Sigmoid colon (tissue), 7 donors: ENCODE results near the gene BOLA3. TPM values are rescaled to one million over a fixed set of nuclear protein-coding genes. Genes with fewer than 3 reads are reported as not detected.

Source experiments
- DNase-seq: peaks from one replicate; pipeline ENCODE4 v3.0.0-alpha.2; 2019
- H3K27ac ChIP-seq, 4 donors: fragments of 200-600 bp; sonication (generic); one replicate each; pipeline ENCODE4 v1.5.1; 2016 to 2019; ENCODE audit warnings: mild to moderate bottlenecking in 1 of 4
- H3K27me3 ChIP-seq, 3 donors: fragments of 200-600 bp; sonication (generic); one replicate each; pipeline ENCODE4 v1.5.1; 2019; ENCODE audit warnings: mild to moderate bottlenecking in 1 of 3
- H3K36me3 ChIP-seq, 4 donors: fragments of 200-600 bp; sonication (generic); one replicate each; pipeline ENCODE4 v1.5.1; 2016 to 2019
- H3K4me1 ChIP-seq, 4 donors: fragments of 200-600 bp; sonication (generic); one replicate each; pipeline ENCODE4 v1.5.1; 2017 to 2019
- H3K4me3 ChIP-seq, 4 donors: fragments of 200-600 bp; sonication (generic); one replicate each; pipeline ENCODE4 v1.5.1; 2017 to 2019; ENCODE audit warnings: mild to moderate bottlenecking in 2 of 4, moderate library complexity in 1 of 4
- H3K9me3 ChIP-seq, 4 donors: fragments of 200-600 bp in 3 of 4; sonication (generic) in 3 of 4; one replicate each; pipeline versions ENCODE4 v1.5.1 to v1.6.1; 2013 to 2019
- CTCF ChIP-seq, 4 experiments: fragments of 450-650 bp in 3 of 4; fragments of 200-600 bp in 1 of 4; IDR thresholded peaks; one replicate each; pipeline ENCODE4 v1.5.1; 2016 to 2019; ENCODE audit warnings: antibody characterized with exemption in 4 of 4, mild to moderate bottlenecking in 3 of 4, moderate library complexity in 2 of 4
- EP300 ChIP-seq, 4 donors: sonication (generic); formaldehyde crosslinking; IDR thresholded peaks; one replicate each; pipeline ENCODE4 v1.6.1; 2017; ENCODE audit warnings: antibody characterized with exemption in 4 of 4
- POLR2A ChIP-seq, 2 donors: fragments of 450-650 bp; IDR thresholded peaks; one replicate each; pipeline ENCODE4 v1.6.1; 2016; ENCODE audit warnings: antibody characterized with exemption in 2 of 2, mild to moderate bottlenecking in 2 of 2, moderate library complexity in 2 of 2
- POLR2AphosphoS5 ChIP-seq, 4 donors: sonication (generic); formaldehyde crosslinking; IDR thresholded peaks; one replicate each; pipeline ENCODE4 v1.6.1; 2017; ENCODE audit warnings: antibody characterized with exemption in 4 of 4
- WGBS, 2 donors: extraction: QIAGEN DNeasy Blood & Tissue Kit; methylation state at CpG; one replicate each; pipeline ENCODE4 v1.1.7; 2013; 5-methylcytosine and 5-hydroxymethylcytosine counted together
- intact Hi-C: fragments of 100-400 bp; cut with DNase I; formaldehyde crosslinking; loops from one replicate; pipeline ENCODE4 v1.15.1; 2023
- polyA plus RNA-seq, 3 donors: library from polyadenylated mRNA; stranded (reverse); fragments of 200-250 nt; gene quantifications; one replicate each; pipeline ENCODE4 v1.2.3, GENCODE V29; 2013
- total RNA-seq, 4 donors: library from RNA; depleted of rRNA; stranded (reverse); fragments of >200 nt; gene quantifications; one replicate each; pipeline ENCODE4 v1.1.0, GENCODE V29; 2016
- donor health status: healthy with polysubstance abuse.
- donor health status: Bipolar disorder and iron deficiency.
- donor health status: healthy.

The BOLA3 gene
- total and polyA plus RNA-seq, 7 donors, result 26.1 to 131 (median 44.4) TPM

- Histone ChIP-seq H3K36me3 (no peaks in the 10 kb centered on the region), H3K4me1 (peaks cover 0 to 10% (median 3%) of the 10 kb centered on the region in 4 donors), H3K27me3 (no peaks in the 10 kb centered on the region), H3K4me3 (peak overlapping the region in 1 of 4 donors; percentile 76), H3K9me3 (peaks cover 0 to 2% (median 0%) of the 10 kb centered on the region in 4 donors), H3K27ac (peak overlapping the region in 1 of 4 donors; percentile 90)
- TF ChIP-seq POLR2AphosphoS5 (IDR thresholded peaks at IDR 0.05), result no peak
- no peak for TF ChIP-seq EP300 (IDR thresholded peaks at IDR 0.05)
- no peak for TF ChIP-seq CTCF (IDR thresholded peaks at IDR 0.05)
- no peak for TF ChIP-seq POLR2A (IDR thresholded peaks at IDR 0.05)
- DNase-seq, result no peak
- intact Hi-C loops, result loop anchor here (5.0 kb wide), 1 partner anchor 132 kb away; no protein-coding TSS in a partner anchor
Measured at GRCh38 chr2:74119339-74119738, 28.4 kb downstream of the BOLA3 start.

- H3K9me3 ChIP-seq, result no peaks in the 10 kb centered on the region
- intact Hi-C loops, result no loop called here
Measured at GRCh38 chr2:74111380-74111779, 36.3 kb downstream of the BOLA3 start.

GRCh38 chr2:74110537-74110936 is 37.2 kb downstream of the BOLA3 start:
- WGBS, 2 donors, result 85 to 87% methylated on average over 3 of the region's 3 CpGs
- no peak overlapping the region for H3K4me3 ChIP-seq
- H3K27me3 ChIP-seq, result no peaks in the 10 kb centered on the region
- no peak overlapping the region for H3K27ac ChIP-seq
- H3K36me3 ChIP-seq, result no peaks in the 10 kb centered on the region
- no peaks in the 10 kb centered on the region for H3K4me1 ChIP-seq
- TF ChIP-seq EP300 (IDR thresholded peaks at IDR 0.05), result no peak
- TF ChIP-seq CTCF (IDR thresholded peaks at IDR 0.05), result no peak
- no peak for TF ChIP-seq POLR2AphosphoS5 (IDR thresholded peaks at IDR 0.05)
- TF ChIP-seq POLR2A (IDR thresholded peaks at IDR 0.05), result no peak
- no peak for DNase-seq
- H3K9me3 ChIP-seq, result no peaks in the 10 kb centered on the region
- intact Hi-C loops, result no loop called here

More at GRCh38 chr2:74111380-74111779, 36.3 kb downstream of the BOLA3 start:
- H3K36me3 ChIP-seq, result no peaks in the 10 kb centered on the region
- H3K4me1 ChIP-seq, result no peaks in the 10 kb centered on the region
- TF ChIP-seq POLR2AphosphoS5 (IDR thresholded peaks at IDR 0.05), result no peak
- TF ChIP-seq CTCF (IDR thresholded peaks at IDR 0.05), result no peak
- TF ChIP-seq EP300 (IDR thresholded peaks at IDR 0.05), result no peak
- TF ChIP-seq POLR2A (IDR thresholded peaks at IDR 0.05), result no peak
- H3K27ac ChIP-seq, result no peak overlapping the region
- no peak for DNase-seq
- no peak overlapping the region for H3K4me3 ChIP-seq
- no peaks in the 10 kb centered on the region for H3K27me3 ChIP-seq

- no peaks in the 10 kb centered on the region for H3K27me3 ChIP-seq
- no peak for TF ChIP-seq CTCF (IDR thresholded peaks at IDR 0.05)
- TF ChIP-seq POLR2AphosphoS5 (IDR thresholded peaks at IDR 0.05), result no peak
- TF ChIP-seq POLR2A (IDR thresholded peaks at IDR 0.05), result no peak
- TF ChIP-seq EP300 (IDR thresholded peaks at IDR 0.05), result no peak
- 86% methylated on average over 8 of the region's 8 CpGs for WGBS, 2 donors
- no peaks in the 10 kb centered on the region for H3K4me1 ChIP-seq
- no peaks in the 10 kb centered on the region for H3K36me3 ChIP-seq
- H3K27ac ChIP-seq, result no peak overlapping the region
- intact Hi-C loops, result no loop called here
- H3K4me3 ChIP-seq, result no peak overlapping the region
- no peak for DNase-seq
- no peaks in the 10 kb centered on the region for H3K9me3 ChIP-seq
Measured at GRCh38 chr2:74109551-74109950, 38.2 kb downstream of the BOLA3 start.

GRCh38 chr2:74107071-74107470 is 40.6 kb downstream of the BOLA3 start:
- no peak for DNase-seq
- Histone ChIP-seq H3K4me3 (no peak overlapping the region), H3K27ac (no peak overlapping the region), H3K4me1 (no peaks in the 10 kb centered on the region), H3K9me3 (no peaks in the 10 kb centered on the region), H3K36me3 (peaks cover 0 to 9% (median 0%) of the 10 kb centered on the region in 4 donors), H3K27me3 (no peaks in the 10 kb centered on the region)
- WGBS, 2 donors, result 79 to 85% methylated on average over 12 of the region's 12 CpGs
- intact Hi-C loops, result no loop called here
- TF ChIP-seq POLR2AphosphoS5 (IDR thresholded peaks at IDR 0.05) (no peak), POLR2A (IDR thresholded peaks at IDR 0.05) (no peak), EP300 (IDR thresholded peaks at IDR 0.05) (no peak), CTCF (IDR thresholded peaks at IDR 0.05) (no peak)
